ENCODE data around the gene UGDH.

The UGDH gene

DNA sequence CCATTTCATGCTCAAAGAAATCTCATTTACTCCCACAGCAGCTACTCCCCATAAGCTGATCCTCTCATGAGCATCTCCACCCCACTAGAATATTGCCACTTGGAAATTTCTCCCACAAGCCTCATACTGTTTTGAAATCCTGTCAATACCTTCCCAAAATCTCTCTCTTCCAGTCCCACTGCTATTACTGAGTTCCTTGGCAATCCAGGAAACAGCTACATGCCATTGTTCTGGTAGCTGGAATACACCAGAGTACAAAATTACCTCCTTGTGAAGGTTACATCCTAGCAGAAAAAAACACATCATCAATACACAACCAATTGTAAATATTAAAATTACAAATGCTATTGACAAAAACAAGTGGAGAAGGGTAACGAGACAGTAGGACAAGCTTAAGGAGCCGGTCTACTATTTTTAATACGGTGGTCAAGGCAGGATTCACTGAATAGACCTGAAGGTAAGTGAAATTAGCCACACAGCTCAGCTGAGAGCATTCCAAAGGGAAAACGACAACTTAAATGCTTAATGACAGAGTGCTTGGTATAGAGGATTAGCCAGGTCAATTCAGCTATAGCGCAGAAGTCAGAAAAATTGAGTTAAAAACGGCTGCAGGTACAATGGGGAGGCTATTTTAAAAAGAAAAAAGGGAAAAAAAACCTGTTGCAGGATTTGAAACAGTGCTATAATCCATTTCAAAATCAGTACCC lies 74.9 kb downstream of the UGDH start:
- no peak for DNase-seq

DNA sequence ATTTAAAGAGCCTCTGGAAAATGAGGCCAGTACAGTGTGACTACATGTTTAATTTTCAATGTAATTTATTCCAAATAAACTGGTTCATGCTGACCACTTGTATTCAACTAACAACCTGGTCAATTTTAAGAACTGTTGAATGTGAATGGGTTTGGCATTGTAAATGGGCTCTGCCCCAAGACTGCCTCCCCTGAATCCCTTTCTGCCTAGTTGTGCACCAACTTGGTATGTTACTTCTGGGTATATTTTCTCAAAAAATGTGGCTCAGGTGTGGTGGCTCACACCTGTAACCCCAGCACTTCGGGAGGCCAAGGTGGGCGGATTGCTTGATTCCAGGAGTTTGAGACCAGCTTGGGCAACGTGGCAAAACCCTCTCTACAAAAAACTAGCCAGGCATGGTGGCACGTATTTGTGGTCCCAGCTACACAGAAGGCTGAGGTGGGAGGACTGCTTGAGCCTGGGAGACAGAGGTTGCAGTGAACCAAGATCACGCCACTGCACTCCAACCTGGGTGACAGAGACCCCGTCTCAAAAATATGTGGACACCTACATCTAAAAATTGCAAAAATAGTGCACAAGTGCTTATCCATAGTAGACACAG lies 75.7 kb downstream of the UGDH start:
- no peak for DNase-seq

- no peak for DNase-seq
These were observed 76.6 kb downstream of the UGDH start for GRCh38 chr4:39450618-39451017.

Measured in GOT3 (cell line).